SJCRH30 (cell line): ENCODE results near the gene IRF7. TPM values are rescaled to one million over a fixed set of nuclear protein-coding genes. Genes with fewer than 3 reads are reported as not detected.

Experiments
- DNase-seq, 2 experiments: peaks; one replicate each; pipeline ENCODE4 v3.0.0-alpha.2; 2015 to 2020
- H3K27ac ChIP-seq: fragments of 250-450 bp; sonication (Bioruptor Pico); 2 replicates; pipeline ENCODE4 v1.5.1; 2020; ENCODE audit warnings: mild to moderate bottlenecking, moderate library complexity
- H3K27me3 ChIP-seq: fragments of 250-450 bp; sonication (Bioruptor Pico); 2 replicates; pipeline ENCODE4 v1.5.1; 2020; ENCODE audit warnings: mild to moderate bottlenecking, moderate library complexity
- H3K36me3 ChIP-seq: fragments of 250-450 bp; sonication (Bioruptor Pico); 2 replicates; pipeline ENCODE4 v1.5.1; 2020; ENCODE audit warnings: mild to moderate bottlenecking, moderate library complexity
- H3K4me1 ChIP-seq: fragments of 250-450 bp; sonication (Bioruptor Pico); 2 replicates; pipeline ENCODE4 v1.5.1; 2020; ENCODE audit warnings: mild to moderate bottlenecking, moderate library complexity
- H3K4me3 ChIP-seq: fragments of 250-450 bp; sonication (Bioruptor Pico); 2 replicates; pipeline ENCODE4 v1.5.1; 2020; ENCODE audit warnings: mild to moderate bottlenecking, moderate library complexity
- H3K9me3 ChIP-seq: fragments of 250-450 bp; sonication (Bioruptor Pico); replicated peaks from 2 replicates; pipeline ENCODE4 v1.5.1; 2020; ENCODE audit warnings: mild to moderate bottlenecking, moderate library complexity
- total RNA-seq: library from RNA; depleted of rRNA; stranded (reverse); fragments of >200 nt; shearing (Covaris generic); gene quantifications from 2 replicates; pipeline ENCODE4 v1.2.3, GENCODE V29; 2014; rRNA removed

The IRF7 gene
- total RNA-seq, 1 experiment from 2014 or later: 5.8 TPM

- Histone ChIP-seq H3K27me3 (peaks cover 8% of the 10 kb centered on the region; the same call in 1 of the 2 replicates), H3K27ac (no peak overlapping the region), H3K36me3 (no peaks in the 10 kb centered on the region), H3K4me3 (no peak overlapping the region), H3K9me3 (no peaks in the 10 kb centered on the region), H3K4me1 (peaks cover 7% of the 10 kb centered on the region)
- DNase-seq: no peak
These were observed 49.7 kb downstream of the IRF7 start for GRCh38 chr11:565921-566509.

DNA sequence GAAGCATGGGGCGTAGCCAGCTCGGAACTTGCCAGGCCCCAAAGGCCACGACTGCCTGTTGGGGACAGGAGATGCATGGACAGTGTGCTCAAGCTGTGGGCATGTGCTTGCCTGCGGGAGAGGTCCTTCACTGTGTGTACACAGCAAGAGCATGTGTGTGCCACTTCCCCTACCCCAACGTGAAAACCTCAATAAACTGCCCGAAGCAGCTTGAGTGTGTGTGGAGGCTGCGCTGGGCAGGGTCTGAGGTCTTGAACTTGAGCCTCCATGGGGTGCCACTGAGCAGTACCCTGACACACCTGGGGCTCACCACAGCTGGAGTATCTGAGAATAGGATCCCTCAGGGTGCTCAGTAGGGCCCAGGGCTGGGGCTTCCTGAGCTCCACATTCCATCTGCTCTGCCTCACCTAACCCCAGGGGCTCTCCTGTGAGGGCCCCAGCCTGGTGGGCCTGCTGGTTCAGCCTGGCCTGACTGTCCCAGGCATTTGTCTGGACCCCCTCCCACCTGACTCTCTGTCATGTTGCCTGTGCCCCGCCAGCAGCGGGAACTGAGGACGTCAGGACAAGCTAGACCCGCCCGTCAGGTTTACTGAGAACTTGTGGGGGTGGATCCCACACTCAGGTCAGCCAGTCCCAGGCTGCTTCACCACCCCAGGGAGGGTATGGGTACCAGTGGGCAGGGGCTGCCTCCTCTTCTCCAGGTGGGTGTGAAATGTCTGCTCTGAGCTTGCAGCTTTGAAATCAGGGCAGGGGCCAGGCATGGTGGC is 51.8 kb downstream of the IRF7 start:
- Histone ChIP-seq H3K27ac (no peak overlapping the region), H3K4me3 (no peak overlapping the region), H3K9me3 (no peaks in the 10 kb centered on the region), H3K27me3 (no peaks in the 10 kb centered on the region; the same call in 1 of the 2 replicates), H3K36me3 (no peaks in the 10 kb centered on the region), H3K4me1 (peaks cover 3% of the 10 kb centered on the region; the same call in 1 of the 2 replicates)
- no peak for DNase-seq

DNA sequence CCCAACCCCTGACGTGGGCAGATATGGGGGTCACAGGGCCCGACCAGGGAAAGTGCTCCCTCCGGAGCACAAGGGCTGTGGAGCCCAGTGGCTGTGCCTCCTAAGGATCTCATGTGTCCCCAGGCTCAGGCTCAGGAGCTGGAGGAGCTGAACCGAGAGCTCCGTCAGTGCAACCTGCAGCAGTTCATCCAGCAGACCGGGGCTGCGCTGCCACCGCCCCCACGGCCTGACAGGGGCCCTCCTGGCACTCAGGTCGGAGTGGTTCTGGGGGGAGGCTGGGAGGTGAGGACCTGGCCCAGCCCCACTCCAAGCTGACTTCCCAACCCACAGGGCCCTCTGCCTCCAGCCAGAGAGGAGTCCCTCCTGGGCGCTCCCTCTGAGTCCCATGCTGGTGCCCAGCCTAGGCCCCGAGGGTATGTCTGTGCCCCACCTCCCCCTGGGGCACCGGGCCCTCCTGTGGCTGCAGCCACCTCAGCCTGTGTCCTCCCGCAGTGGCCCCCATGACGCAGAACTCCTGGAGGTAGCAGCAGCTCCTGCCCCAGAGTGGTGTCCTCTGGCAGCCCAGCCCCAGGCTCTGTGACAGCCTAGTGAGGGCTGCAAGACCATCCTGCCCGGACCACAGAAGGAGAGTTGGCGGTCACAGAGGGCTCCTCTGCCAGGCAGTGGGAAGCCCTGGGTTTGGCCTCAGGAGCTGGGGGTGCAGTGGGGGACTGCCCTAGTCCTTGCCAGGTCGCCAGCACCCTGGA is 52.5 kb downstream of the IRF7 start:
- H3K36me3 ChIP-seq: no peaks in the 10 kb centered on the region
- H3K27me3 ChIP-seq: no peaks in the 10 kb centered on the region
- no peaks in the 10 kb centered on the region for H3K9me3 ChIP-seq
- H3K4me3 ChIP-seq: no peak overlapping the region
- H3K4me1 ChIP-seq: peaks cover 3% of the 10 kb centered on the region; the same call in 1 of the 2 replicates
- H3K27ac ChIP-seq: no peak overlapping the region
- no peak for DNase-seq

Other genes with a start within 250 kb of the IRF7 start
- 0.08 TPM in 1 of 2 replicates, not detected in the other for gene B4GALNT4, start 246.5 kb downstream of the IRF7 start, total RNA-seq
- 0.18 TPM in 1 of 2 replicates, not detected in the other for gene PKP3, start 221.7 kb downstream of the IRF7 start, total RNA-seq
- not detected in 2 replicates for gene SIGIRR, start 201.0 kb downstream of the IRF7 start, total RNA-seq
- gene ANO9, start 173.9 kb downstream of the IRF7 start, total RNA-seq: 0.61 and 0.73 TPM in 2 replicates
- gene PTDSS2, start 165.7 kb downstream of the IRF7 start, total RNA-seq: 30.9 and 34.4 TPM in 2 replicates
- gene RNH1, start 108.7 kb downstream of the IRF7 start, total RNA-seq: 82.4 and 84.7 TPM in 2 replicates
- 75.7 and 80.1 TPM in 2 replicates for gene HRAS, start 80.4 kb downstream of the IRF7 start, total RNA-seq
- gene LRRC56, start 78.4 kb downstream of the IRF7 start, total RNA-seq: 0.08 and 0.20 TPM in 2 replicates
- gene LMNTD2, start 55.2 kb downstream of the IRF7 start, total RNA-seq: 0.43 and 0.51 TPM in 2 replicates
- 6.9 and 7.4 TPM in 2 replicates for gene RASSF7, start 55.0 kb downstream of the IRF7 start, total RNA-seq
- gene PHRF1, start 39.5 kb downstream of the IRF7 start, total RNA-seq: 30.8 and 34.3 TPM in 2 replicates
- gene CDHR5, start 9.0 kb upstream of the IRF7 start, total RNA-seq: not detected in 2 replicates
- not detected in 2 replicates for gene SCT, start 11.2 kb upstream of the IRF7 start, total RNA-seq
- gene DRD4, start 21.3 kb upstream of the IRF7 start, total RNA-seq: not detected in 2 replicates
- gene DEAF1, start 79.3 kb upstream of the IRF7 start, total RNA-seq: 26.6 and 33.6 TPM in 2 replicates
- gene TMEM80, start 79.9 kb upstream of the IRF7 start, total RNA-seq: 10.7 and 17.7 TPM in 2 replicates
- gene EPS8L2, start 90.3 kb upstream of the IRF7 start, total RNA-seq: 12.7 and 18.5 TPM in 2 replicates
- 107 and 108 TPM in 2 replicates for gene TALDO1, start 131.5 kb upstream of the IRF7 start, total RNA-seq
- gene GATD1, start 161.5 kb upstream of the IRF7 start, total RNA-seq: 28.9 and 39.9 TPM in 2 replicates
- gene CEND1, start 174.1 kb upstream of the IRF7 start, total RNA-seq: 1.5 TPM in 2 replicates
- gene SLC25A22, start 182.3 kb upstream of the IRF7 start, total RNA-seq: 20.2 and 22.4 TPM in 2 replicates
- gene PIDD1, start 189.3 kb upstream of the IRF7 start, total RNA-seq: 18.3 and 21.2 TPM in 2 replicates
- gene RPLP2, start 194.0 kb upstream of the IRF7 start, total RNA-seq: 1,150 and 1,247 TPM in 2 replicates
- gene PNPLA2, start 203.0 kb upstream of the IRF7 start, total RNA-seq: 16.5 and 19.6 TPM in 2 replicates
- gene CRACR2B, start 212.0 kb upstream of the IRF7 start, total RNA-seq: 1.6 and 1.9 TPM in 2 replicates
- 122 and 133 TPM in 2 replicates for gene CD151, start 217.0 kb upstream of the IRF7 start, total RNA-seq
- gene POLR2L, start 226.6 kb upstream of the IRF7 start, total RNA-seq: 292 and 344 TPM in 2 replicates
- gene TSPAN4, start 226.9 kb upstream of the IRF7 start, total RNA-seq: 26.0 and 26.9 TPM in 2 replicates